Measurements from ENCODE around the gene PPFIA1. TPM values are rescaled to one million over a fixed set of nuclear protein-coding genes. Genes with fewer than 3 reads are reported as not detected.

The PPFIA1 gene
- total RNA-seq, 1 experiment from 2014 or later = 75.1 TPM

- POLR2A ChIA-PET = interaction anchor here (0.6 kb wide), 2 partner anchors 112 to 288 kb away, joined by 3 to 4 read pairs; no protein-coding TSS in a partner anchor
These were observed 49.6 kb upstream of the PPFIA1 start for GRCh38 chr11:70220920-70221319.

GRCh38 chr11:70225681-70226177 lies 44.8 kb upstream of the PPFIA1 start:
- no peak for DNase-seq (ENCODE audit: low spot score)
- ChIA-PET POLR2A (interaction anchor here (0.6 to 1.0 kb wide), 2 partner anchors 23 to 39 kb away, joined by 3 to 4 read pairs; partner anchors contain the start of gene FADD), CTCF (interaction anchor here (0.7 to 2.1 kb wide), 6 partner anchors 8 to 310 kb away, joined by 3 to 5 read pairs (median 4); partner anchors contain the start of gene FADD)
- H3K36me3 Mint-ChIP-seq = peaks cover 7% of the 10 kb centered on the region
- H3K4me1 Mint-ChIP-seq = peaks cover 23% of the 10 kb centered on the region
- no peak overlapping the region for H3K4me3 Mint-ChIP-seq
- H3K27ac Mint-ChIP-seq = no peak overlapping the region
- H3K9me3 Mint-ChIP-seq = no peaks in the 10 kb centered on the region
- H3K27me3 Mint-ChIP-seq (ENCODE audit: low read depth) = no peaks in the 10 kb centered on the region
- no peak for ATAC-seq
- no peak for TF ChIP-seq STAT6 (CRISPR knock-in tag; conservative IDR thresholded peaks at IDR 0.05; ENCODE audit: low read depth)
- TF ChIP-seq ZNF121 (CRISPR knock-in tag; IDR thresholded peaks at IDR 0.05) = no peak
- no peak for TF ChIP-seq SMAD3 (CRISPR knock-in tag; IDR thresholded peaks at IDR 0.05; ENCODE audit: borderline replicate concordance)
- TF ChIP-seq E2F5 (CRISPR knock-in tag; IDR thresholded peaks at IDR 0.05) = no peak
- TF ChIP-seq CBFB (CRISPR knock-in tag; IDR thresholded peaks at IDR 0.05; ENCODE audit: low read depth) = no peak
- TF ChIP-seq MLX (CRISPR knock-in tag; IDR thresholded peaks at IDR 0.05) = no peak
- TF ChIP-seq TEAD4 (CRISPR knock-in tag; IDR thresholded peaks at IDR 0.05) = no peak
- no peak for TF ChIP-seq ESRRA (CRISPR knock-in tag; IDR thresholded peaks at IDR 0.05; ENCODE audit: borderline replicate concordance)
- TF ChIP-seq AR (CRISPR knock-in tag; IDR thresholded peaks at IDR 0.05) = no peak
- no peak for TF ChIP-seq ATF1 (CRISPR knock-in tag; IDR thresholded peaks at IDR 0.05)
- no peak for TF ChIP-seq GABPB1 (CRISPR knock-in tag; IDR thresholded peaks at IDR 0.05)
- no peak for TF ChIP-seq FOXJ3 (CRISPR knock-in tag; IDR thresholded peaks at IDR 0.05; ENCODE audit: borderline replicate concordance)
- no peak for TF ChIP-seq ETV6 (CRISPR knock-in tag; IDR thresholded peaks at IDR 0.05)
- no peak for TF ChIP-seq NR1H2 (CRISPR knock-in tag; IDR thresholded peaks at IDR 0.05)

More at GRCh38 chr11:70220920-70221319, 49.6 kb upstream of the PPFIA1 start:
- CTCF ChIA-PET = no interaction called here
- peak; percentile 86 for TF ChIP-seq ZNF121 (CRISPR knock-in tag; IDR thresholded peaks at IDR 0.05)
- no peak for TF ChIP-seq NR3C1 (CRISPR knock-in tag; conservative IDR thresholded peaks at IDR 0.05; ENCODE audit: low read depth)
- H3K27ac Mint-ChIP-seq = peak overlapping the region; percentile 58
- H3K4me3 Mint-ChIP-seq = no peak overlapping the region
- DNase-seq (ENCODE audit: low spot score) = no peak
- H3K27me3 Mint-ChIP-seq (ENCODE audit: low read depth) = peaks cover 6% of the 10 kb centered on the region; the same call in 1 of the 2 replicates
- peaks cover 38% of the 10 kb centered on the region for H3K36me3 Mint-ChIP-seq
- peaks cover 24% of the 10 kb centered on the region for H3K9me3 Mint-ChIP-seq
- no peak for ATAC-seq
- H3K4me1 Mint-ChIP-seq = peaks cover 24% of the 10 kb centered on the region

Measured in WTC11 (cell line).